Stimulated activated CD4-positive, alpha-beta T cell treated with anti-CD3 and anti-CD28 coated beads, Interleukin-4, amount 100 ng/mL, for 4 hours (primary cell): ENCODE data around the gene HDAC4.
A peak's percentile ranks its signal among the peaks of the same experiment; 100 is the strongest.

Experiments used
- DNase-seq, 2 experiments: peaks; one replicate each; pipeline ENCODE4 v3.0.0-alpha.2; 2020

Gene HDAC4

GRCh38 chr2:239304533-239305221, 96.1 kb downstream of the HDAC4 start:
- no peak for DNase-seq

- DNase-seq, result no peak
Measured at GRCh38 chr2:239303711-239304532, 96.9 kb downstream of the HDAC4 start.

GRCh38 chr2:239302808-239303557, 97.8 kb downstream of the HDAC4 start:
- no peak for DNase-seq

- no peak for DNase-seq
Measured at GRCh38 chr2:239302083-239302807, 98.6 kb downstream of the HDAC4 start.

DNA sequence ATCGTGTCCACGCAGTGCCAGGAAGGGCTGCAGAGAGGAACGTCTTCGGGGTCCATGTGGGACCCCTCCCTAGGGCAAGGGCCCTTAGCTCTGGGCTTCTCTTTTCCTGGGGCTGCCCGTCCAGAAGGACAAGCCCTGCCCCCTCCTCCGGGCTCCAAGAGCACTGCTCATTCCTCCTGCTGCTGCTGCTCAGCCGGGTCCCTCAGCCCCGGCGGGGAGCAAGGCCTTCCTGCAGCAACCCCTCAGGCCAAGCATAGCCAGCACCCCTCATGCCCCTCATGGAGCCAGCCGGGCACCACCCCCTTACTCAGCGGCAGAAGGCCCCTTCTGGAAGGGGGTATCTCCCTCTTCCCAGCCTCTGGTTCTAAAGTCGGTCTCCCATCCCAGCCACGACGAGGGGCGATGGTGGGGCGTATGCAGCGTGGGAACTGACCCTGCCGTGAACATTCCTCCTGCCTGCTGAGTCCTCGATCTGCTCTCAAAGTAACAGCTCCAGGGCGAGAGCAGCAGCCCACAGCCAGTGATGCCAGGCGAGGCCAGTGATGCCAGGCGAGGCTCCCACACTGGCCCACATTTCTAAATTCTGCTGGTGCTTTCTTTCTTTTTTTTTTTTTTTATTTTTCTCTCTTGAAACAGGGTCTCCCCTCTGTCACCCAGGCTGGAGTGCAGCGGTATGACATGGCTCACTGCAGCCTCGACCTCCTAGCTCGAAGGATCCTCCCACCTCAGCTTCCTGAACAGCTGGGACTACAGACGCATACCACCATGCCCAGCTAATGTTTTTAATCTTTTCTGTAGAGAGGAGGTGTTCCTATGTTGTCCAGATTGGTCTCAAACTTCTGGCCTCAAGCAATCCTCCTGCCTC, 99.7 kb downstream of the HDAC4 start:
- no peak for DNase-seq

- DNase-seq, result no peak
Measured at GRCh38 chr2:239300242-239300641, 100.6 kb downstream of the HDAC4 start.

DNA sequence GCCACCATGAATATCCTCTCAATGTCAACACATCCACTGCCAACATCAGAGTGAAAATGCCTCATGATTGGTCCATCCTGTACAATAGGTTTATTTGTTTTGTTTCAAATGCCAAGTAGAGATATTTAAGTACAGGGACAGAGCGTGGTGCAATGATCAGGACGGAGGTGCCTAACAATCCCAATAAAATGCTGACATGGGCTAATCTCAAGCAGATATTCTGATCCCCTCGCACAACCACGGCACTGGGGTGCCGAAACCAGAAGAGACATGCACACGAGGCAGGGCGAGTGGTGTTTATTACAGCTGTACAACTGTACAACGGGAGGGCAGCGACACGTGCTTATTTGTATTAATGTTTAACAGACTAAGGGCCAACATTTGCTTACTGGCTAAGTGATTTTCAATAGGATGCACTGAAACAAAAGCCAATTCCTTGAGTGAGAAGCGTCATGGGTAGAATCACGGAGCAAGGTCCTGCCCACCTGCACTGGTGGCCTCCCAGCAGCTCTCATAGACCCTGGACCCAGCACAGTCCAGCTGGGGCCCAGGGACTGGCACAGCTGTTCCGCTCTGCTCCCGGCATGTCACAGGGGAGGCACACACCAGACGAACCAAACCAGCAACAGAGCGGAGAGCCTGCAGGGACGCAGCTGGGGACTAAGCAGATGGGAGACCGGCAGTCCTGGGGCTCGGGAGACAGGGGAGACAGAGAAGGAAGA, 101.4 kb downstream of the HDAC4 start:
- DNase-seq, result no peak

DNA sequence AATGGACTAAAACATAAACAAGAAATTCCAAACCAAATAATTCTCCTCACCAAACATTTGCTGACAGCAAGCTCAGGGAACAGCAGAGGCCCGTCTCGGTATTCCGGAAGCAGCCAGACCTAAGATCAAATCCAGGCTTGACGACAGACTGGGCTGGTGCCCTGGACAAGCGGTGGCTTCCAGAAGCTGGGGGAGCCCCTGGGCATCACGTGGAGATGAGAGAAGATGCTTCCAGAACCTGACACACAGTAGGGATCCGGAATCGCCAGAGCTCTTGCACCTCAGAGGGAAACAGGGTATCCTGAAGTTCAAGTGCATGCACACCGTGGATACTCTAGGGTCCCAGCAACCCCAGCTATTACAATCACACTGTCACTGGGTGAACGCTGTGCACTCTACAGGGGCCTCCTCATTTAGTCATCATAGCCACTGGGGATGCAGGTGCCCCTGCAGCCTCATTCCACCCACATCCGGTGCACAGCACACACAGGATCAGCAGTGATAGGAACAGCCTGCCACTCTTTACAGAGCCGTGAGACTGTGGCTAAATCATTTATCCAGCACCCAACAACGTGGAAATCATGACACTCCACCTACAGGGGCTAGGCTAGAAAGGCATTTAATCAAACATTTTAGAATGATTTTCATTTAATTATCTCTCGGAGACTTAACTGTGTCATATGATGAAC, 102.6 kb downstream of the HDAC4 start:
- peak; percentile 41 to 77 for DNase-seq

DNA sequence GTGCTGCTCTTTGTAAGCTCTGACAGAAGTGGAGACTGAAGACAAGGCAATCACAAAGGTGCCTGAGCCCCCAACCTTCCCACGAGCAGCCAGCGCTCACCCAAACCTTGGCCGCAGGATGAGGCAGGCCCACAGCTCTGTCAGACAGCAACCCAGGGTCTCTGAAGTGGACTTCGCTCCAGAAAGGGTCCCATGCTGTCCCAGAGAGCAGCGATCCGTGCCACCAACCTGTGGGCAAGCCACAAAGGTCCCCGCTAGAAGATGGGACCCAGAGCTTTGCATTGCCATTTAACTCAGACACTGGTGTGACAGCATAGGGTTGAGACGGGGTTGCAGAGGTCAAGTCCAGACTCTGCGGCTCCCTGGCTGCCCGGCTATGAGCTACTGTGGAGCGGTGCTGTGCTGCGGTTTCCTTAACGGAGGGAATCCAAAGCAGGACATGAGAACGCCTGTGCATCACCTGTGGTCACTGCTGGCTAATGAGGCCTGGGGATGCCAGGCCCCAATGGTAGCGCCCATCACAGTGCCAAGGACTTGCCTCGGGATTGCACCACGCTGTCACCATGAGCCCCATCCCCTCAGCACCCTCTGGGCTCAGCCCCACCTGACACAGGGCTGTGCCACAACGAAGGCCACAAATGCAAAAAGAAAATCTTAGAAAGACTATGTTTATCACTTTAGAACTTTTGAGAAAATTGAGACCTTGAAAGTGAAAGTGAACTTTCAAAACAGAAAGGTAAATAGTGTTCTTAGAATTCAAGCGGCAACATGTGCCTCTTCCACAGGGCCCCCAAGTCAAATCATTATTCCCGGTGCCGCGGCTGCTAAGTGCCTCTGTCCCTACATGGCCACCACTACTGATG, 103.4 kb downstream of the HDAC4 start:
- DNase-seq, result no peak

- no peak for DNase-seq
Measured at GRCh38 chr2:239296020-239296932, 104.5 kb downstream of the HDAC4 start.

DNA sequence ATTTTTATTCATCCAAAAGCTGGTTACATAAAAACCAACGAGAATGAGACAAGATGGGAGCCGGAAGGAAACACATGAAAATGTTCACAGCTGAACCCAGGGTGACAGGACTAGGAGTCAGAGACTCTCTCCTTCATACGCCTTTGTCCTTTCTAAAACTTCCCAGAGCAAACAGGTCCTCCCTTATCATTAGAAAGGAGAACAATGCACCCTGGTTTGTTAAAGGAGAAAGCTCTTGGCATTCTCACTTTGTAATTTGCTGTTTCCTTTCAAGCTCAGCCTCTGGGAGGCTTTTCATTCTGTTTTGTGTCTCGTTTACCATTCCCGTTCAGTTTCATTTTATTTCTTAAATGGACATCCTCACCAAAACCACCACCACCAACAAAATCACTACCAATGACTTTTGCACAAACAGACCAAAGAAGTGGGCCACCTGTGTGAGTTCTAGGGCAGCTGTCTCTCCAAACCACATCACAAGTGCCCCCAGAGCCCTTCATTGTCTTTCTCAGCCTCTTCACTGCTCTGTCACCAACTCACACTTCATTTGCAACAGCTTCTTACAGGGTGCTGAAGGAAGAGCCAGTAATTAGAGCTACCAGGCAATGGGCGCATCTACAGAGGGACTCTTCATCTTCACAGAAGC, 105.3 kb downstream of the HDAC4 start:
- DNase-seq, result no peak

GRCh38 chr2:239294571-239295054, 106.2 kb downstream of the HDAC4 start:
- no peak for DNase-seq

- peak; percentile 44 to 57 for DNase-seq
Measured at GRCh38 chr2:239293775-239294430, 106.9 kb downstream of the HDAC4 start.

GRCh38 chr2:239292959-239293774, 107.7 kb downstream of the HDAC4 start:
- no peak for DNase-seq

GRCh38 chr2:239292531-239292930, 108.3 kb downstream of the HDAC4 start:
- DNase-seq, result no peak
